Lung (tissue), 12 donors: ENCODE data around the gene TRMT2A. TPM values are rescaled to one million over a fixed set of nuclear protein-coding genes. Genes with fewer than 3 reads are reported as not detected.

ENCODE experiments used
- ATAC-seq: fragments of 200-7000 bp; cut with Tn5 transposase; one replicate; pipeline ENCODE4 v1.9.1; 2020; ENCODE audit warnings: moderate number of reproducible peaks; ENCODE audit not compliant: insufficient read depth, low FRiP score
- DNase-seq, 3 donors: peaks; one replicate each; pipeline ENCODE4 v3.0.0-alpha.2; 2013 to 2017
- H3K27ac ChIP-seq, 2 donors: one replicate each; pipeline ENCODE4 v1.5.1; 2013; ENCODE audit warnings: mild to moderate bottlenecking in 2 of 2, moderate library complexity in 2 of 2, control low read depth in 1 of 2, inconsistent platforms in 1 of 2, low read depth in 1 of 2, low read length in 1 of 2
- H3K27me3 ChIP-seq, 3 donors: one replicate each; pipeline ENCODE4 v1.5.1; 2013; ENCODE audit warnings: low read length in 2 of 3; ENCODE audit not compliant: control insufficient read depth in 3 of 3, insufficient read depth in 3 of 3
- H3K36me3 ChIP-seq, 4 donors: one replicate each; pipeline ENCODE4 v1.5.1; 2013; ENCODE audit warnings: low read length in 4 of 4, mild to moderate bottlenecking in 1 of 4, moderate library complexity in 1 of 4; ENCODE audit not compliant: control insufficient read depth in 4 of 4, insufficient read depth in 4 of 4
- H3K4me1 ChIP-seq, 5 donors: one replicate each; pipeline ENCODE4 v1.5.1; 2013; ENCODE audit warnings: low read length in 5 of 5, mild to moderate bottlenecking in 2 of 5, moderate library complexity in 1 of 5; ENCODE audit not compliant: control insufficient read depth in 5 of 5, insufficient read depth in 5 of 5
- H3K4me3 ChIP-seq: one replicate; pipeline ENCODE4 v1.5.1; 2013; ENCODE audit warnings: mild to moderate bottlenecking, control low read depth, moderate library complexity
- H3K9ac ChIP-seq, 2 donors: one replicate each; pipeline ENCODE4 v1.5.1; 2013; ENCODE audit warnings: low read length in 2 of 2, control low read depth in 1 of 2; ENCODE audit not compliant: insufficient read depth in 1 of 2
- H3K9me3 ChIP-seq, 4 donors: one replicate each; pipeline ENCODE4 v1.5.1; 2013; ENCODE audit warnings: low read length in 3 of 4, mild to moderate bottlenecking in 1 of 4, moderate library complexity in 1 of 4; ENCODE audit not compliant: control insufficient read depth in 4 of 4, insufficient read depth in 3 of 4
- WGBS, 2 donors: extraction: QIAGEN DNeasy Blood & Tissue Kit; methylation state at CpG; one replicate each; pipeline ENCODE4 v1.1.7; 2013; 5-methylcytosine and 5-hydroxymethylcytosine counted together
- polyA plus RNA-seq, 2 donors: library from polyadenylated mRNA; stranded (reverse); fragments of 200-250 nt; gene quantifications; one replicate each; pipeline ENCODE4 v1.2.1, GENCODE V29; 2013
- total RNA-seq, 2 donors: library from RNA; depleted of rRNA in 1 of 2; stranded (reverse); fragments of >200 nt in 1 of 2; gene quantifications; one replicate each; pipeline ENCODE4 v1.2.1, GENCODE V29; 2014 to 2021
- TF ChIP-seq, protein P1 (sequence below): IDR thresholded peaks from 2 replicates; pipeline ENCODE4 v1.5.1; 2012; ENCODE audit warnings: mild to moderate bottlenecking; ENCODE audit errors: control extremely low read depth, extremely low read depth
- donor health status: control.
- donor health status: control.
- donor health status: Bipolar disorder and iron deficiency.
- donor health status: healthy.
- donor health status: DM: yes; HTN: yes; CAD: no.

TRMT2A gene
- total and polyA plus RNA-seq, 4 donors, result 37.5 to 71.1 (median 55.4) TPM

DNA sequence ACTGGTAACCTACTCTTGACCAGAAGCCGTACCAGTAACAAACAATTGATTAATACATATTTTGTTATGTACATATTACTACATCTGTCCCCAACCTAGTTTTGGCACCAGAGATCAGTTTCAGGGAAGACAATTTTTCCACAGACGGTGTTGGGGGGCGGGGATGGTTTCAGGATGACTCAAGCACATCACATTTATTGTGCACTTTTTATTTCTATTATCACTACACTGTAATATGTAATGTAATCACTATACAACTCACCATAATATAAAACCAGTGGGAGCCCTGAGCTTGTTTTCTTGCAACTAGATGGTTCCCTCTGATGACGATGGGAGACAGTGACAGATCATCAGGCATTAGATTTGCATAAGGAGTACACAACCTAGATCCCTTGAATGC lies 21.5 kb downstream of the TRMT2A start:
- no peak for ATAC-seq
- TF ChIP-seq, protein P1, sequence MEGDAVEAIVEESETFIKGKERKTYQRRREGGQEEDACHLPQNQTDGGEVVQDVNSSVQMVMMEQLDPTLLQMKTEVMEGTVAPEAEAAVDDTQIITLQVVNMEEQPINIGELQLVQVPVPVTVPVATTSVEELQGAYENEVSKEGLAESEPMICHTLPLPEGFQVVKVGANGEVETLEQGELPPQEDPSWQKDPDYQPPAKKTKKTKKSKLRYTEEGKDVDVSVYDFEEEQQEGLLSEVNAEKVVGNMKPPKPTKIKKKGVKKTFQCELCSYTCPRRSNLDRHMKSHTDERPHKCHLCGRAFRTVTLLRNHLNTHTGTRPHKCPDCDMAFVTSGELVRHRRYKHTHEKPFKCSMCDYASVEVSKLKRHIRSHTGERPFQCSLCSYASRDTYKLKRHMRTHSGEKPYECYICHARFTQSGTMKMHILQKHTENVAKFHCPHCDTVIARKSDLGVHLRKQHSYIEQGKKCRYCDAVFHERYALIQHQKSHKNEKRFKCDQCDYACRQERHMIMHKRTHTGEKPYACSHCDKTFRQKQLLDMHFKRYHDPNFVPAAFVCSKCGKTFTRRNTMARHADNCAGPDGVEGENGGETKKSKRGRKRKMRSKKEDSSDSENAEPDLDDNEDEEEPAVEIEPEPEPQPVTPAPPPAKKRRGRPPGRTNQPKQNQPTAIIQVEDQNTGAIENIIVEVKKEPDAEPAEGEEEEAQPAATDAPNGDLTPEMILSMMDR, result no peak
- H3K36me3 ChIP-seq, result peaks cover 51 to 65% (median 61%) of the 10 kb centered on the region in 4 donors
- DNase-seq, result no peak
- H3K27me3 ChIP-seq, result no peaks in the 10 kb centered on the region
- no peaks in the 10 kb centered on the region for H3K4me1 ChIP-seq
- H3K4me3 ChIP-seq, result no peak overlapping the region
- WGBS, 2 donors, result 92 to 97% methylated on average over 4 of the region's 4 CpGs
- no peak overlapping the region for H3K9ac ChIP-seq
- no peak overlapping the region for H3K27ac ChIP-seq
- peaks cover 0 to 9% (median 1%) of the 10 kb centered on the region in 4 donors for H3K9me3 ChIP-seq

DNA sequence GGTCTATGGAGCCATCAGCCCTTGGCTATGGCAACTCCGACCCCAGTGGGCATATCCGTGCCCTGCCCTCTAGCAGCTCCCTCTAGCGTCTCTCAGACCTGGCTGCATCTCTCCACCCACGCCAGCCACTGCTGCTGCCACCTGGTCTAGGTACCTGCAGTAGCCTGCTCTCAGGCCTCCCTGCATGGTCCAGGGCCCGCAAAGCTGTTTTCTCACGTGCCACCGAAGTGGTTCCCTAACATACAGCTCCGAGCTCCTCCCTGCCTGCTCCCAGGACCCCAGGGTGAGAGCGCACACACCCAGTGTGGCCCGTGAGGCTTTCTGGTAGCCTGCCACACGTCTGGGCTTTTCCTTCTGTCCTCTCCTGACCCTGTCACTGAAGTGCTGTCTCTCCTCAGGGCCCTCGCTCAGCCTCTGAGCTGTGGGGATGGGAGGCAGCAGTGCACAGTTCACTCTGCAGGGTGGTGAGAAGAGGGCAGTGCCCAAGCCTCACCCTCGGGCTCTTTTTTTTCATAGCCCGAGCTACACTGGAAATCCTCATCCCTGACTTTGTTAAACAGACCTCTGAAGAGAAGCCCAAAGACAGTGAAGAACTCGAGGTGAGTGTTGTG lies 22.7 kb downstream of the TRMT2A start:
- DNase-seq (no peak), ATAC-seq (no peak)
- Histone ChIP-seq H3K27me3 (no peaks in the 10 kb centered on the region), H3K36me3 (peaks cover 59 to 71% (median 67%) of the 10 kb centered on the region in 4 donors), H3K27ac (no peak overlapping the region), H3K4me3 (no peak overlapping the region), H3K9ac (no peak overlapping the region), H3K9me3 (peaks cover 0 to 9% (median 1%) of the 10 kb centered on the region in 4 donors), H3K4me1 (no peaks in the 10 kb centered on the region)
- WGBS, 2 donors, result 96 to 97% methylated on average over 15 of the region's 15 CpGs
- TF ChIP-seq, protein P1, result no peak

GRCh38 chr22:20093418-20094196 lies 23.4 kb downstream of the TRMT2A start:
- H3K9ac ChIP-seq, result no peak overlapping the region
- ATAC-seq, result no peak
- peaks cover 0 to 9% (median 1%) of the 10 kb centered on the region in 4 donors for H3K9me3 ChIP-seq
- no peak overlapping the region for H3K4me3 ChIP-seq
- H3K27ac ChIP-seq, result no peak overlapping the region
- H3K4me1 ChIP-seq, result no peaks in the 10 kb centered on the region
- 92 to 95% methylated on average over 13 of the region's 13 CpGs for WGBS, 2 donors
- H3K27me3 ChIP-seq, result no peaks in the 10 kb centered on the region
- TF ChIP-seq, protein P1, result no peak
- H3K36me3 ChIP-seq, result peaks cover 52 to 72% (median 66%) of the 10 kb centered on the region in 4 donors
- no peak for DNase-seq
